Measurements from ENCODE around the gene PPP1R26. TPM values are rescaled to one million over a fixed set of nuclear protein-coding genes. Genes with fewer than 3 reads are reported as not detected.

PPP1R26 gene
- polyA plus RNA-seq, 1 experiment = 6.0 TPM

- CTCF ChIA-PET = interaction anchor here (0.7 kb wide), 1 partner anchor 9 kb away, joined by 3 read pairs; no protein-coding TSS in a partner anchor
- 0 out of 2 replicates have a peak overlapping the region, but pooled peaks have one; percentile 6 for H3K4me3 ChIP-seq (ENCODE audit: low read depth, low read length)
- no peaks in the 10 kb centered on the region for H3K27me3 ChIP-seq (ENCODE audit: control insufficient read depth, insufficient read depth, low read length)
- no peaks in the 10 kb centered on the region for H3K36me3 ChIP-seq (ENCODE audit: control insufficient read depth, insufficient read depth, low read length)
- POLR2A ChIA-PET = no interaction called here
- no peak for DNase-seq (ENCODE audit: low read depth)
- TF ChIP-seq CTCF (IDR thresholded peaks at IDR 0.05; ENCODE audit: insufficient read depth, low read depth, low read length) = no peak
These were observed 10.6 kb upstream of the PPP1R26 start for GRCh38 chr9:135468854-135469521.

GRCh38 chr9:135471791-135472640, 7.6 kb upstream of the PPP1R26 start:
- no peak for TF ChIP-seq CTCF (IDR thresholded peaks at IDR 0.05; ENCODE audit: insufficient read depth, low read depth, low read length)
- ChIA-PET POLR2A (no interaction called here), CTCF (interaction anchor here (0.7 to 1.6 kb wide), 2 partner anchors 14 to 59 kb away, joined by 3 read pairs; no protein-coding TSS in a partner anchor)
- DNase-seq (ENCODE audit: low read depth) = no peak
- H3K36me3 ChIP-seq (ENCODE audit: control insufficient read depth, insufficient read depth, low read length) = no peaks in the 10 kb centered on the region
- no peaks in the 10 kb centered on the region for H3K27me3 ChIP-seq (ENCODE audit: control insufficient read depth, insufficient read depth, low read length)
- H3K4me3 ChIP-seq (ENCODE audit: low read depth, low read length) = no peak overlapping the region

GRCh38 chr9:135473972-135474543, 5.5 kb upstream of the PPP1R26 start:
- Histone ChIP-seq H3K4me3 (ENCODE audit: low read depth, low read length) (no peak overlapping the region), H3K36me3 (ENCODE audit: control insufficient read depth, insufficient read depth, low read length) (no peaks in the 10 kb centered on the region), H3K27me3 (ENCODE audit: control insufficient read depth, insufficient read depth, low read length) (no peaks in the 10 kb centered on the region)
- DNase-seq (ENCODE audit: low read depth) = no peak
- ChIA-PET POLR2A (no interaction called here), CTCF (interaction anchor here (0.8 kb wide), 1 partner anchor 1319 kb away, joined by 3 read pairs; no protein-coding TSS in a partner anchor)
- no peak for TF ChIP-seq CTCF (IDR thresholded peaks at IDR 0.05; ENCODE audit: insufficient read depth, low read depth, low read length)

GRCh38 chr9:135474915-135475314, 4.7 kb upstream of the PPP1R26 start:
- CTCF ChIA-PET = interaction anchor here (0.8 to 1.0 kb wide), 2 partner anchors 32 to 1320 kb away, joined by 3 read pairs; no protein-coding TSS in a partner anchor

More at GRCh38 chr9:135474915-135475314, 4.7 kb upstream of the PPP1R26 start:
- DNase-seq (ENCODE audit: low read depth) = no peak
- Histone ChIP-seq H3K27me3 (ENCODE audit: control insufficient read depth, insufficient read depth, low read length) (no peaks in the 10 kb centered on the region), H3K36me3 (ENCODE audit: control insufficient read depth, insufficient read depth, low read length) (no peaks in the 10 kb centered on the region), H3K4me3 (ENCODE audit: low read depth, low read length) (no peak overlapping the region)
- POLR2A ChIA-PET = no interaction called here
- peak; percentile 53 for TF ChIP-seq CTCF (IDR thresholded peaks at IDR 0.05; ENCODE audit: insufficient read depth, low read depth, low read length)

Data from BJ (cell line).